GM18508 (cell line): ENCODE measurements around the gene TSTD2.

Source experiments
- ATAC-seq: cut with Tn5 transposase; IDR thresholded peaks from one replicate; pipeline ENCODE4 v1.9.1; 2021; ENCODE audit warnings: moderate number of reproducible peaks; ENCODE audit not compliant: insufficient read depth, unreplicated experiment

The TSTD2 gene

GRCh38 chr9:97565262-97565661 is 67.9 kb downstream of the TSTD2 start:
- no peak for ATAC-seq

- ATAC-seq = no peak
Observed at GRCh38 chr9:97564291-97565175, 68.6 kb downstream of the TSTD2 start.

- ATAC-seq = no peak
Observed at GRCh38 chr9:97563458-97564135, 69.6 kb downstream of the TSTD2 start.

GRCh38 chr9:97562542-97562941 is 70.6 kb downstream of the TSTD2 start:
- no peak for ATAC-seq

- ATAC-seq = no peak
Observed at GRCh38 chr9:97561501-97561900, 71.7 kb downstream of the TSTD2 start.

GRCh38 chr9:97560851-97561250 is 72.3 kb downstream of the TSTD2 start:
- ATAC-seq = no peak

- no peak for ATAC-seq
Observed at GRCh38 chr9:97560154-97560553, 73.0 kb downstream of the TSTD2 start.

- no peak for ATAC-seq
Observed at GRCh38 chr9:97559111-97559514, 74.1 kb downstream of the TSTD2 start.

- ATAC-seq = no peak
Observed at GRCh38 chr9:97558701-97559101, 74.5 kb downstream of the TSTD2 start.

GRCh38 chr9:97557606-97558095 is 75.5 kb downstream of the TSTD2 start:
- ATAC-seq = no peak

GRCh38 chr9:97556721-97557605 is 76.2 kb downstream of the TSTD2 start:
- no peak for ATAC-seq

- ATAC-seq = no peak
Observed at GRCh38 chr9:97556036-97556720, 77.0 kb downstream of the TSTD2 start.

GRCh38 chr9:97555164-97555563 is 78.0 kb downstream of the TSTD2 start:
- ATAC-seq = no peak

GRCh38 chr9:97554566-97555075 is 78.5 kb downstream of the TSTD2 start:
- no peak for ATAC-seq

GRCh38 chr9:97553841-97554240 is 79.3 kb downstream of the TSTD2 start:
- ATAC-seq = no peak

GRCh38 chr9:97553141-97553540 is 80.0 kb downstream of the TSTD2 start:
- no peak for ATAC-seq

GRCh38 chr9:97551308-97551707 is 81.9 kb downstream of the TSTD2 start:
- ATAC-seq = no peak

GRCh38 chr9:97550386-97550785 is 82.8 kb downstream of the TSTD2 start:
- ATAC-seq = no peak
